Kidney (tissue), 14 donors: ENCODE data around the gene SYTL2. TPM values are rescaled to one million over a fixed set of nuclear protein-coding genes. Genes with fewer than 3 reads are reported as not detected.

Experiments
- DNase-seq, 5 donors: peaks; one replicate each; pipeline ENCODE4 v3.0.0-alpha.2; 2013 to 2020
- FAIRE-seq: peaks from 2 replicates; lab custom pipeline; 2012; peaks lifted over from hg19 to GRCh38; lab: Jason Lieb, UNC
- H3K27ac ChIP-seq, 2 donors: one replicate each; pipeline ENCODE4 v1.7.0; 2013; ENCODE audit warnings: low read depth in 2 of 2, low read length in 2 of 2, inconsistent platforms in 1 of 2
- H3K27me3 ChIP-seq: one replicate; pipeline ENCODE4 v1.7.1; 2013; ENCODE audit warnings: low read length, inconsistent platforms; ENCODE audit not compliant: control insufficient read depth, insufficient read depth
- H3K36me3 ChIP-seq, 3 donors: one replicate each; pipeline versions ENCODE4 v1.7.0 to v1.7.1; 2013; ENCODE audit warnings: low read length in 3 of 3, control low read depth in 1 of 3, inconsistent platforms in 1 of 3; ENCODE audit not compliant: insufficient read depth in 3 of 3, control insufficient read depth in 2 of 3
- H3K4me1 ChIP-seq, 3 donors: one replicate each; pipeline versions ENCODE4 v1.7.0 to v1.7.1; 2013; ENCODE audit warnings: low read length in 3 of 3, inconsistent platforms in 1 of 3, low read depth in 1 of 3; ENCODE audit not compliant: control insufficient read depth in 2 of 3, insufficient read depth in 2 of 3
- H3K4me3 ChIP-seq, 3 donors: one replicate each; pipeline versions ENCODE4 v1.7.0 to v1.8.1; 2013; ENCODE audit warnings: low read length in 3 of 3, control low read depth in 1 of 3, inconsistent platforms in 1 of 3
- H3K9ac ChIP-seq, 3 donors: one replicate each; pipeline versions ENCODE4 v1.7.0 to v1.7.1; 2013; ENCODE audit warnings: low read length in 3 of 3, control low read depth in 1 of 3, inconsistent platforms in 1 of 3
- H3K9me3 ChIP-seq, 3 donors: one replicate each; pipeline versions ENCODE4 v1.7.0 to v1.7.1; 2013; ENCODE audit warnings: low read length in 3 of 3, control low read depth in 1 of 3, inconsistent platforms in 1 of 3; ENCODE audit not compliant: control insufficient read depth in 2 of 3, insufficient read depth in 1 of 3
- CTCF ChIP-seq: IDR thresholded peaks from 3 replicates; pipeline ENCODE4 v1.5.1; 2012; ENCODE audit warnings: mild to moderate bottlenecking, moderate library complexity, borderline replicate concordance; ENCODE audit not compliant: insufficient read depth; ENCODE audit errors: extremely low read depth
- intact Hi-C: fragments of 100-400 bp; cut with DNase I; formaldehyde crosslinking; loops from one replicate; pipeline ENCODE4 v1.11.1; 2022
- polyA plus RNA-seq: library from polyadenylated mRNA; stranded (reverse); fragments of 350-450 nt; fragmentation: Illumina TruSeq; extraction: RNeasy Lipid Tissue Mini Kit (QIAGEN cat#74804); gene quantifications from one replicate; pipeline ENCODE4 v1.2.3, GENCODE V29; 2014; ENCODE audit warnings: low read depth, low replicate concordance; ENCODE audit not compliant: insufficient read depth
- total RNA-seq: library from RNA; stranded (reverse); fragmentation: NEBNext Ultra II Directional; extraction: Animal tissue kit (Norgen Biotek cat#: 25700); gene quantifications from one replicate; pipeline ENCODE4 v1.2.1, GENCODE V29; 2021
- donor health status: control.
- donor health status: control.
- donor health status: control.
- donor health status: control.
- donor health status: control.
- donor health status: DM: yes; HTN: yes; CAD: no.
- donor health status: Normal renal cell carcinoma (clear cell type).

Gene SYTL2
- total and polyA plus RNA-seq, 2 donors from 2014 or later: 19.8 to 187 TPM

GRCh38 chr11:85848556-85848955 is 37.6 kb upstream of the SYTL2 start:
- intact Hi-C loops: no loop called here
- Histone ChIP-seq H3K9me3 (no peaks in the 10 kb centered on the region), H3K27ac (no peak overlapping the region), H3K4me3 (no peak overlapping the region), H3K4me1 (peaks cover 0 to 2% (median 0%) of the 10 kb centered on the region in 3 donors), H3K9ac (no peak overlapping the region), H3K36me3 (no peaks in the 10 kb centered on the region), H3K27me3 (no peaks in the 10 kb centered on the region)
- no peak for FAIRE-seq
- no peak for TF ChIP-seq CTCF
- no peak for DNase-seq

- TF ChIP-seq CTCF: no peak
- intact Hi-C loops: no loop called here
- DNase-seq (no peak), FAIRE-seq (no peak)
- no peak overlapping the region for H3K4me3 ChIP-seq
- H3K27me3 ChIP-seq: no peaks in the 10 kb centered on the region
- peaks cover 0 to 2% (median 0%) of the 10 kb centered on the region in 3 donors for H3K4me1 ChIP-seq
- no peak overlapping the region for H3K27ac ChIP-seq
- H3K9me3 ChIP-seq: no peaks in the 10 kb centered on the region
- H3K36me3 ChIP-seq: no peaks in the 10 kb centered on the region
- no peak overlapping the region for H3K9ac ChIP-seq
Measured at GRCh38 chr11:85848006-85848405, 37.1 kb upstream of the SYTL2 start.

GRCh38 chr11:85847436-85847835 is 36.5 kb upstream of the SYTL2 start:
- no peak for DNase-seq
- Histone ChIP-seq H3K36me3 (no peaks in the 10 kb centered on the region), H3K27me3 (no peaks in the 10 kb centered on the region), H3K9ac (no peak overlapping the region), H3K27ac (no peak overlapping the region), H3K4me1 (peaks cover 0 to 2% (median 0%) of the 10 kb centered on the region in 3 donors), H3K9me3 (no peaks in the 10 kb centered on the region), H3K4me3 (no peak overlapping the region)
- no peak for TF ChIP-seq CTCF
- FAIRE-seq: no peak
- intact Hi-C loops: no loop called here

- no peak overlapping the region for H3K9ac ChIP-seq
- no peaks in the 10 kb centered on the region for H3K9me3 ChIP-seq
- no peaks in the 10 kb centered on the region for H3K36me3 ChIP-seq
- no peak overlapping the region for H3K4me3 ChIP-seq
- no peak for TF ChIP-seq CTCF
- no peak for DNase-seq
- H3K27me3 ChIP-seq: no peaks in the 10 kb centered on the region
- intact Hi-C loops: no loop called here
- H3K27ac ChIP-seq: peak overlapping the region in 1 of 2 donors; percentile 13
- FAIRE-seq: no peak
- H3K4me1 ChIP-seq: peaks cover 0 to 2% (median 0%) of the 10 kb centered on the region in 3 donors
Measured at GRCh38 chr11:85845124-85845631, 34.2 kb upstream of the SYTL2 start.
